ENCODE results near the gene COLQ. TPM values are rescaled to one million over a fixed set of nuclear protein-coding genes. Genes with fewer than 3 reads are reported as not detected.

The COLQ gene
- total RNA-seq, 1 experiment from 2014 or later: 0.64 TPM

DNA sequence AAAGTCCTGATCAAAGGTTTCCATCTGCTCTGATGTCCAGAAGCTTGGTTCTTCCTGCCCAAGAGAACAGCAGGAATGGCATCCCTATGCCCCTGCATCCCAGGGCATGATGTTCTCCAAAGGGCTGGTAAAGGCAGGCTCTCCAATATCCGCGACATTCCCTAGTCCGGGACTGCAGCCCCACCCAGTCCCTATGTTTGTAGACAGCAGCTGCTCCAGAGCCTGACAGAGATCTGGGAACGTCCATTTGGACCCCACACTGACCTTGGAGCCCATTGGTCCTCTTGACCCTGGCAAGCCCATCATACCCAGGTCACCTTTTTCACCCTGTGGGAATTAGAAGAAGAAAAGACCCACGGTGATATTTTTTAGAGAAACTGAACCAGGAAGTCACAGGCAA is 46.3 kb downstream of the COLQ start:
- DNase-seq (ENCODE audit: low read depth, low spot score) (no peak), ATAC-seq (no peak)
- H3K27ac ChIP-seq (ENCODE audit: low read length): no peak overlapping the region
- no peaks in the 10 kb centered on the region for H3K9me3 ChIP-seq (ENCODE audit: control insufficient read depth, insufficient read depth, low read depth, low read length)
- TF ChIP-seq, protein P1, sequence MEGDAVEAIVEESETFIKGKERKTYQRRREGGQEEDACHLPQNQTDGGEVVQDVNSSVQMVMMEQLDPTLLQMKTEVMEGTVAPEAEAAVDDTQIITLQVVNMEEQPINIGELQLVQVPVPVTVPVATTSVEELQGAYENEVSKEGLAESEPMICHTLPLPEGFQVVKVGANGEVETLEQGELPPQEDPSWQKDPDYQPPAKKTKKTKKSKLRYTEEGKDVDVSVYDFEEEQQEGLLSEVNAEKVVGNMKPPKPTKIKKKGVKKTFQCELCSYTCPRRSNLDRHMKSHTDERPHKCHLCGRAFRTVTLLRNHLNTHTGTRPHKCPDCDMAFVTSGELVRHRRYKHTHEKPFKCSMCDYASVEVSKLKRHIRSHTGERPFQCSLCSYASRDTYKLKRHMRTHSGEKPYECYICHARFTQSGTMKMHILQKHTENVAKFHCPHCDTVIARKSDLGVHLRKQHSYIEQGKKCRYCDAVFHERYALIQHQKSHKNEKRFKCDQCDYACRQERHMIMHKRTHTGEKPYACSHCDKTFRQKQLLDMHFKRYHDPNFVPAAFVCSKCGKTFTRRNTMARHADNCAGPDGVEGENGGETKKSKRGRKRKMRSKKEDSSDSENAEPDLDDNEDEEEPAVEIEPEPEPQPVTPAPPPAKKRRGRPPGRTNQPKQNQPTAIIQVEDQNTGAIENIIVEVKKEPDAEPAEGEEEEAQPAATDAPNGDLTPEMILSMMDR (IDR thresholded peaks at IDR 0.05): no peak
- TF ChIP-seq TCF7L2 (IDR thresholded peaks at IDR 0.05; ENCODE audit: low read depth, low read length) (no peak), POLR2AphosphoS5 (IDR thresholded peaks at IDR 0.05; ENCODE audit: low read depth, low read length) (no peak), SIN3A (IDR thresholded peaks at IDR 0.05; ENCODE audit: borderline replicate concordance, insufficient read depth, low read depth, low read length) (no peak)
- TF ChIP-seq, protein P2, sequence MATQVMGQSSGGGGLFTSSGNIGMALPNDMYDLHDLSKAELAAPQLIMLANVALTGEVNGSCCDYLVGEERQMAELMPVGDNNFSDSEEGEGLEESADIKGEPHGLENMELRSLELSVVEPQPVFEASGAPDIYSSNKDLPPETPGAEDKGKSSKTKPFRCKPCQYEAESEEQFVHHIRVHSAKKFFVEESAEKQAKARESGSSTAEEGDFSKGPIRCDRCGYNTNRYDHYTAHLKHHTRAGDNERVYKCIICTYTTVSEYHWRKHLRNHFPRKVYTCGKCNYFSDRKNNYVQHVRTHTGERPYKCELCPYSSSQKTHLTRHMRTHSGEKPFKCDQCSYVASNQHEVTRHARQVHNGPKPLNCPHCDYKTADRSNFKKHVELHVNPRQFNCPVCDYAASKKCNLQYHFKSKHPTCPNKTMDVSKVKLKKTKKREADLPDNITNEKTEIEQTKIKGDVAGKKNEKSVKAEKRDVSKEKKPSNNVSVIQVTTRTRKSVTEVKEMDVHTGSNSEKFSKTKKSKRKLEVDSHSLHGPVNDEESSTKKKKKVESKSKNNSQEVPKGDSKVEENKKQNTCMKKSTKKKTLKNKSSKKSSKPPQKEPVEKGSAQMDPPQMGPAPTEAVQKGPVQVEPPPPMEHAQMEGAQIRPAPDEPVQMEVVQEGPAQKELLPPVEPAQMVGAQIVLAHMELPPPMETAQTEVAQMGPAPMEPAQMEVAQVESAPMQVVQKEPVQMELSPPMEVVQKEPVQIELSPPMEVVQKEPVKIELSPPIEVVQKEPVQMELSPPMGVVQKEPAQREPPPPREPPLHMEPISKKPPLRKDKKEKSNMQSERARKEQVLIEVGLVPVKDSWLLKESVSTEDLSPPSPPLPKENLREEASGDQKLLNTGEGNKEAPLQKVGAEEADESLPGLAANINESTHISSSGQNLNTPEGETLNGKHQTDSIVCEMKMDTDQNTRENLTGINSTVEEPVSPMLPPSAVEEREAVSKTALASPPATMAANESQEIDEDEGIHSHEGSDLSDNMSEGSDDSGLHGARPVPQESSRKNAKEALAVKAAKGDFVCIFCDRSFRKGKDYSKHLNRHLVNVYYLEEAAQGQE (IDR thresholded peaks at IDR 0.05; ENCODE audit: insufficient read depth in 1 of 2, low read depth in 2 of 2, low read length in 1 of 2): no peak
- intact Hi-C loops (cut with micrococcal nuclease; ENCODE audit: unreplicated experiment) (no loop called here), in situ Hi-C loops (cut with HindIII; ENCODE audit: low pct_unique_long_range_greater_than_20kb, low sequenced_read_pairs) (no loop called here)
- BruUV-seq (replicated peaks): no TSS peak
- no peaks in the 10 kb centered on the region for H3K36me3 ChIP-seq (ENCODE audit: control insufficient read depth, insufficient read depth, low read length)
- ChIA-PET POLR2A (no interaction called here), CTCF (no interaction called here)
- H3K27me3 ChIP-seq (ENCODE audit: control insufficient read depth, insufficient read depth, low read length): no peaks in the 10 kb centered on the region
- H3K4me3 ChIP-seq (ENCODE audit: low read depth in 2 of 2, low read length in 2 of 2): no peak overlapping the region
- no peaks in the 10 kb centered on the region for H3K4me1 ChIP-seq (ENCODE audit: control insufficient read depth, insufficient read depth, low read length)

DNA sequence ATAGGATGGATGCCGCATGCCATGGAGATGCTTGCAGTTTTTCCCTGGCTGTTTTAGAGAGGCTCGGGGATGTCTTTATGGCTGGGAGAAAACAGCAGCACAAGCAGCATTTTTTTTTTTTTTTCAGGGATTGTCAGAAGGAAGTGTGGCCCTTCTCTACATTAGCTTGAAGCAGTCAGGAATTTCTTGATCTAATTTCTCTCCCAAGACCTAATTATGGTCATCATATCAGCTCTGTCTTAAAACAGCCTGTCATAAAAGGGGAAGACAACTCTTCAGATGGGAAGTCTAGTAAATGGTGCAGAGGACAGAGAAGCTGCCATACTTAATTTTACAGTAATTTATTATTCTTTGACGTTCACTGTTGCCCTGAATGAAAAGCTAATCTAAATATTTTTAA is 49.6 kb downstream of the COLQ start:
- H3K4me1 ChIP-seq (ENCODE audit: control insufficient read depth, insufficient read depth, low read length): no peaks in the 10 kb centered on the region
- intact Hi-C loops (cut with micrococcal nuclease; ENCODE audit: unreplicated experiment): no loop called here
- POLR2A ChIA-PET: no interaction called here
- TF ChIP-seq, protein P2 (IDR thresholded peaks at IDR 0.05; ENCODE audit: insufficient read depth in 1 of 2, low read depth in 2 of 2, low read length in 1 of 2): no peak
- TF ChIP-seq SIN3A (IDR thresholded peaks at IDR 0.05; ENCODE audit: borderline replicate concordance, insufficient read depth, low read depth, low read length) (no peak), POLR2AphosphoS5 (IDR thresholded peaks at IDR 0.05; ENCODE audit: low read depth, low read length) (no peak), TCF7L2 (IDR thresholded peaks at IDR 0.05; ENCODE audit: low read depth, low read length) (no peak)
- TF ChIP-seq, protein P1 (IDR thresholded peaks at IDR 0.05): no peak
- no TSS peak for BruUV-seq (replicated peaks)
- no peaks in the 10 kb centered on the region for H3K36me3 ChIP-seq (ENCODE audit: control insufficient read depth, insufficient read depth, low read length)
- H3K27ac ChIP-seq (ENCODE audit: low read length): no peak overlapping the region
- CTCF ChIA-PET: no interaction called here
- H3K9me3 ChIP-seq (ENCODE audit: control insufficient read depth, insufficient read depth, low read depth, low read length): no peaks in the 10 kb centered on the region
- H3K4me3 ChIP-seq (ENCODE audit: low read depth in 2 of 2, low read length in 2 of 2): no peak overlapping the region
- no peaks in the 10 kb centered on the region for H3K27me3 ChIP-seq (ENCODE audit: control insufficient read depth, insufficient read depth, low read length)
- in situ Hi-C loops (cut with HindIII; ENCODE audit: low pct_unique_long_range_greater_than_20kb, low sequenced_read_pairs): no loop called here
- DNase-seq (ENCODE audit: low read depth, low spot score) (no peak), ATAC-seq (no peak)
